Measurements from ENCODE around the gene STAP1.

GRCh38 chr4:67550451-67550850 lies 8.1 kb upstream of the STAP1 start:
- TF ChIP-seq ZNF565 (CRISPR knock-in tag; conservative IDR thresholded peaks at IDR 0.05; ENCODE audit: low read depth), result no peak
- TF ChIP-seq OSR1 (CRISPR knock-in tag; IDR thresholded peaks at IDR 0.05), result no peak
- no peak for TF ChIP-seq SNAI2 (CRISPR knock-in tag; IDR thresholded peaks at IDR 0.05)
- no peak for TF ChIP-seq PATZ1 (CRISPR knock-in tag; IDR thresholded peaks at IDR 0.05; ENCODE audit: borderline replicate concordance)
- no peak for TF ChIP-seq ARNTL (CRISPR knock-in tag; IDR thresholded peaks at IDR 0.05; ENCODE audit: borderline replicate concordance, low read depth)
- no peak for TF ChIP-seq RARB (CRISPR knock-in tag; IDR thresholded peaks at IDR 0.05)
- no peak for TF ChIP-seq PPARA (CRISPR knock-in tag; IDR thresholded peaks at IDR 0.05; ENCODE audit: borderline replicate concordance)
- no peak for TF ChIP-seq ZFP30 (CRISPR knock-in tag; IDR thresholded peaks at IDR 0.05)
- TF ChIP-seq POU6F1 (CRISPR knock-in tag; IDR thresholded peaks at IDR 0.05; ENCODE audit: borderline replicate concordance, low read depth), result no peak
- no peak for TF ChIP-seq GLIS3 (CRISPR knock-in tag; IDR thresholded peaks at IDR 0.05)

All from SK-N-SH treated with all-trans-retinoic acid at 6 μM for 48 hours (cell line).